ENCODE data around the gene OSBPL5.

The OSBPL5 gene

GRCh38 chr11:3202305-3202704 lies 37.2 kb upstream of the OSBPL5 start:
- Histone ChIP-seq H3K36me3 (ENCODE audit: control insufficient read depth, insufficient read depth, low read length) (no peaks in the 10 kb centered on the region), H3K27ac (ENCODE audit: low read depth, low read length) (no peak overlapping the region), H3K4me1 (ENCODE audit: control insufficient read depth, insufficient read depth, low read length) (no peaks in the 10 kb centered on the region), H3K27me3 (ENCODE audit: control insufficient read depth, insufficient read depth, low read length) (peaks cover 15% of the 10 kb centered on the region), H3K4me3 (ENCODE audit: low read length) (no peak overlapping the region), H3K9ac (ENCODE audit: low read length) (no peak overlapping the region)

- no peaks in the 10 kb centered on the region for H3K4me1 ChIP-seq (ENCODE audit: control insufficient read depth, insufficient read depth, low read length)
- H3K9ac ChIP-seq (ENCODE audit: low read length), result no peak overlapping the region
- no peak overlapping the region for H3K27ac ChIP-seq (ENCODE audit: low read depth, low read length)
- peaks cover 15% of the 10 kb centered on the region for H3K27me3 ChIP-seq (ENCODE audit: control insufficient read depth, insufficient read depth, low read length)
- H3K4me3 ChIP-seq (ENCODE audit: low read length), result no peak overlapping the region
- H3K36me3 ChIP-seq (ENCODE audit: control insufficient read depth, insufficient read depth, low read length), result no peaks in the 10 kb centered on the region
Measured at GRCh38 chr11:3201677-3202181, 36.6 kb upstream of the OSBPL5 start.

GRCh38 chr11:3201112-3201581 lies 36.0 kb upstream of the OSBPL5 start:
- Histone ChIP-seq H3K27me3 (ENCODE audit: control insufficient read depth, insufficient read depth, low read length) (peaks cover 15% of the 10 kb centered on the region), H3K9ac (ENCODE audit: low read length) (no peak overlapping the region), H3K27ac (ENCODE audit: low read depth, low read length) (no peak overlapping the region), H3K4me3 (ENCODE audit: low read length) (no peak overlapping the region), H3K36me3 (ENCODE audit: control insufficient read depth, insufficient read depth, low read length) (no peaks in the 10 kb centered on the region), H3K4me1 (ENCODE audit: control insufficient read depth, insufficient read depth, low read length) (no peaks in the 10 kb centered on the region)

GRCh38 chr11:3200388-3201111 lies 35.4 kb upstream of the OSBPL5 start:
- Histone ChIP-seq H3K27me3 (ENCODE audit: control insufficient read depth, insufficient read depth, low read length) (peaks cover 15% of the 10 kb centered on the region), H3K9ac (ENCODE audit: low read length) (no peak overlapping the region)

GRCh38 chr11:3199537-3200295 lies 34.6 kb upstream of the OSBPL5 start:
- no peak overlapping the region for H3K27ac ChIP-seq (ENCODE audit: low read depth, low read length)
- H3K36me3 ChIP-seq (ENCODE audit: control insufficient read depth, insufficient read depth, low read length), result no peaks in the 10 kb centered on the region
- H3K4me3 ChIP-seq (ENCODE audit: low read length), result no peak overlapping the region
- H3K4me1 ChIP-seq (ENCODE audit: control insufficient read depth, insufficient read depth, low read length), result no peaks in the 10 kb centered on the region
- no peak overlapping the region for H3K9ac ChIP-seq (ENCODE audit: low read length)
- H3K27me3 ChIP-seq (ENCODE audit: control insufficient read depth, insufficient read depth, low read length), result peaks cover 15% of the 10 kb centered on the region

More at GRCh38 chr11:3200388-3201111, 35.4 kb upstream of the OSBPL5 start:
- no peak overlapping the region for H3K27ac ChIP-seq (ENCODE audit: low read depth, low read length)
- no peaks in the 10 kb centered on the region for H3K36me3 ChIP-seq (ENCODE audit: control insufficient read depth, insufficient read depth, low read length)
- no peak overlapping the region for H3K4me3 ChIP-seq (ENCODE audit: low read length)
- no peaks in the 10 kb centered on the region for H3K4me1 ChIP-seq (ENCODE audit: control insufficient read depth, insufficient read depth, low read length)

- no peaks in the 10 kb centered on the region for H3K4me1 ChIP-seq (ENCODE audit: control insufficient read depth, insufficient read depth, low read length)
Measured at GRCh38 chr11:3198815-3199214, 33.7 kb upstream of the OSBPL5 start.

GRCh38 chr11:3197878-3198528 lies 32.9 kb upstream of the OSBPL5 start:
- H3K27me3 ChIP-seq (ENCODE audit: control insufficient read depth, insufficient read depth, low read length), result peaks cover 13% of the 10 kb centered on the region
- no peak overlapping the region for H3K9ac ChIP-seq (ENCODE audit: low read length)
- no peaks in the 10 kb centered on the region for H3K36me3 ChIP-seq (ENCODE audit: control insufficient read depth, insufficient read depth, low read length)
- H3K27ac ChIP-seq (ENCODE audit: low read depth, low read length), result no peak overlapping the region
- H3K4me3 ChIP-seq (ENCODE audit: low read length), result no peak overlapping the region
- H3K4me1 ChIP-seq (ENCODE audit: control insufficient read depth, insufficient read depth, low read length), result no peaks in the 10 kb centered on the region

More at GRCh38 chr11:3198815-3199214, 33.7 kb upstream of the OSBPL5 start:
- peaks cover 15% of the 10 kb centered on the region for H3K27me3 ChIP-seq (ENCODE audit: control insufficient read depth, insufficient read depth, low read length)
- H3K36me3 ChIP-seq (ENCODE audit: control insufficient read depth, insufficient read depth, low read length), result no peaks in the 10 kb centered on the region
- no peak overlapping the region for H3K9ac ChIP-seq (ENCODE audit: low read length)
- no peak overlapping the region for H3K27ac ChIP-seq (ENCODE audit: low read depth, low read length)
- H3K4me3 ChIP-seq (ENCODE audit: low read length), result no peak overlapping the region

- Histone ChIP-seq H3K9ac (ENCODE audit: low read length) (no peak overlapping the region), H3K36me3 (ENCODE audit: control insufficient read depth, insufficient read depth, low read length) (no peaks in the 10 kb centered on the region), H3K4me1 (ENCODE audit: control insufficient read depth, insufficient read depth, low read length) (no peaks in the 10 kb centered on the region), H3K27me3 (ENCODE audit: control insufficient read depth, insufficient read depth, low read length) (peaks cover 8% of the 10 kb centered on the region), H3K27ac (ENCODE audit: low read depth, low read length) (no peak overlapping the region), H3K4me3 (ENCODE audit: low read length) (no peak overlapping the region)
Measured at GRCh38 chr11:3197044-3197695, 32.1 kb upstream of the OSBPL5 start.

- Histone ChIP-seq H3K27ac (ENCODE audit: low read depth, low read length) (no peak overlapping the region), H3K36me3 (ENCODE audit: control insufficient read depth, insufficient read depth, low read length) (no peaks in the 10 kb centered on the region), H3K9ac (ENCODE audit: low read length) (no peak overlapping the region), H3K4me3 (ENCODE audit: low read length) (no peak overlapping the region), H3K4me1 (ENCODE audit: control insufficient read depth, insufficient read depth, low read length) (no peaks in the 10 kb centered on the region), H3K27me3 (ENCODE audit: control insufficient read depth, insufficient read depth, low read length) (peaks cover 8% of the 10 kb centered on the region)
Measured at GRCh38 chr11:3196161-3197043, 31.3 kb upstream of the OSBPL5 start.

GRCh38 chr11:3195251-3196160 lies 30.4 kb upstream of the OSBPL5 start:
- Histone ChIP-seq H3K36me3 (ENCODE audit: control insufficient read depth, insufficient read depth, low read length) (no peaks in the 10 kb centered on the region), H3K27me3 (ENCODE audit: control insufficient read depth, insufficient read depth, low read length) (peaks cover 5% of the 10 kb centered on the region), H3K27ac (ENCODE audit: low read depth, low read length) (no peak overlapping the region), H3K4me3 (ENCODE audit: low read length) (no peak overlapping the region), H3K9ac (ENCODE audit: low read length) (no peak overlapping the region), H3K4me1 (ENCODE audit: control insufficient read depth, insufficient read depth, low read length) (no peaks in the 10 kb centered on the region)

All from rectal smooth muscle tissue (tissue), 1 donor.